ENCODE data around the gene DDX56.

The DDX56 gene, protein sequence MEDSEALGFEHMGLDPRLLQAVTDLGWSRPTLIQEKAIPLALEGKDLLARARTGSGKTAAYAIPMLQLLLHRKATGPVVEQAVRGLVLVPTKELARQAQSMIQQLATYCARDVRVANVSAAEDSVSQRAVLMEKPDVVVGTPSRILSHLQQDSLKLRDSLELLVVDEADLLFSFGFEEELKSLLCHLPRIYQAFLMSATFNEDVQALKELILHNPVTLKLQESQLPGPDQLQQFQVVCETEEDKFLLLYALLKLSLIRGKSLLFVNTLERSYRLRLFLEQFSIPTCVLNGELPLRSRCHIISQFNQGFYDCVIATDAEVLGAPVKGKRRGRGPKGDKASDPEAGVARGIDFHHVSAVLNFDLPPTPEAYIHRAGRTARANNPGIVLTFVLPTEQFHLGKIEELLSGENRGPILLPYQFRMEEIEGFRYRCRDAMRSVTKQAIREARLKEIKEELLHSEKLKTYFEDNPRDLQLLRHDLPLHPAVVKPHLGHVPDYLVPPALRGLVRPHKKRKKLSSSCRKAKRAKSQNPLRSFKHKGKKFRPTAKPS

DNA sequence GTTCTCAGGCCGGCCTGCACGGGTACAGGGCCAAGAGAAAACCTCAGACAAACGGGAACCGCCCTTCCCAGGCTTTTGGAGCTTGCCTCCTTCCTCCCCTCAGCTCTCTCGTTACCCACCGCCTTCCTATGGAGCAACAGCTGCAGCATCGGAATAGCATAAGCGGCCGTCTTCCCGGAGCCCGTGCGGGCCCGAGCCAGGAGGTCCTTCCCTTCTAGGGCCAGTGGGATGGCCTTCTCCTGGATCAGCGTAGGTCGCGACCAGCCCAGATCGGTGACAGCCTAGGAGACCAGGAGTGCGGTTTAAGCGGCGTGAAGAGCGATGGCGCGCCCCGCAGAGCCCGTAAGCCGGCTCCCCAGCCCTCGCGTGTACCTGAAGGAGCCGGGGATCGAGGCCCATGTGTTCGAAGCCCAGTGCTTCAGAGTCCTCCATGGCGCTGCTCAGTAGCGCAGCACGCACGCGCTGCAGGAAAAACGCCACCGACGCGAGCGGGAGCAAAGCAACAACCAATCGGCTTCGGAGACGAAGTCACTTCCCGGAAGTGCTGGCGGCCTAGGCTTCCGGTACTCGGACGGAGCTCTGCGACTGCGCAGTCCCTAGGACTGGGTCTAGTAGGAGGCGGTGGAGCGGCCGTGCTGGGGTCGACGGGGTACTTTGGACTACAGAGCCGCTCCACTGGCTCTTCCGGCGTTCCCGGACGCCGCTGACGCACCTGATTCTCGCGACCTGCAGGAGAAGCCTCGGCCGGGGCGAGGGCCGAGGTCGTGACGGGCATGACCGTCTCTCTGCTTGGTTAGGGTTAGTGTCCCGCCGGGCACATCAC is at the start of gene DDX56:
DDX56 (minus strand) TSS at position 445 of the 823 bp plus-strand sequence; CDS start at position 432, 13 bp downstream.
- DNase-seq (ENCODE audit: low read depth), result peak; percentile 91

DNA sequence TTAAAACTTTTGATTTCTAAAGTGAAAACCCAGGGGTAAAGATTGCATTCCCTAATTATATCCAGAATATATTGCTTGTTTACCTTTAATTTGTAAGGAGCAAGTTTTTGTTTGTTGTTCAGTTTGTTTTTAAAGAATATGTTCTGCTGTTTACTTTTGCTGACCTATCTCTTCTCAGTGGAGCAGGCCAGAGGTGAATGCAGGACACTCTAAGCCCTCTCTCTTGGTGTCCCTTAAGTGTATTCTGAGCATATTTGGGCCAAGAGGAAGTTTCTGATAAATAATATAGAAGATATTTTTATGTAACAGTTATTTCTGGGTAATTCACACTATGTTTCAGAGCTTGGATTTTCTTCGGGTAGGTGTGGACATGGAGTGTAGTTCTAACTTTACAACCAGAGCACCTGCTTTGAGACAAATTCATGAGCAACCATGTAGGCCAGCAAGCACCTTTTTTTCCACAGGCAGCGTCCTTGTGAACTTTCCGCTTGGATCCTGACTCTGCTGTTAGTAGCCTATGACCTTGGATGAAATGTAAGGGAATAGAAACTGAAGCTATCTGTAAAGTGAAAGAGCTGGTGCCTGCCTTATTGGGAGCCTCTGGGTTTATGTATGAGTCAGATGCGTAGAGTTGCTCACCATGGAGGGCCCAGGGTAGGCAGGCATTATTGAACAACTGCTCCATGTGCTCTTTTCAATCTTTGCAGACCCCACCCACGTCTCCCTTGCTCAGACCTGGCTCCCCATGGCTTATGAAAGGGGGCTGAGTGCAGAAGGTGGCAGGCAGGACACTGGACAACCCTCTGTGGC is 48.8 kb upstream of the DDX56 start:
- DNase-seq (ENCODE audit: low read depth), result no peak

DNA sequence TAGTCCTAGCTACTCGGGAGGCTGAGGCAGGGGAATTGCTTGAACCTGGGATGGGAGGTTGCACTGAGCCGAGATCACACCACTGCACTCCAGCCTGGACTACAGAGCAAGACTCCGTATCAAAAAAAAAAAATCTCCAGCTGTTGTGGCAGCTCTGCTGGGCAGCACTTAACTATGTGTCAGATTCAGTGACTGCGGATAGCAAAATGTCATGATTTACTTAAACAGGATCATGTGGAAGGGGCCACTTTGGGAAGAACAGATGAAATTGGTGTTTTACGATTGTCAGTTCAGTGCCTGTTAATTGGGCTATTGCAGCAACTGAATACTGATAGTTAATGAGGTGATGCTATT is 48.0 kb upstream of the DDX56 start:
- no peak for DNase-seq (ENCODE audit: low read depth)

DNA sequence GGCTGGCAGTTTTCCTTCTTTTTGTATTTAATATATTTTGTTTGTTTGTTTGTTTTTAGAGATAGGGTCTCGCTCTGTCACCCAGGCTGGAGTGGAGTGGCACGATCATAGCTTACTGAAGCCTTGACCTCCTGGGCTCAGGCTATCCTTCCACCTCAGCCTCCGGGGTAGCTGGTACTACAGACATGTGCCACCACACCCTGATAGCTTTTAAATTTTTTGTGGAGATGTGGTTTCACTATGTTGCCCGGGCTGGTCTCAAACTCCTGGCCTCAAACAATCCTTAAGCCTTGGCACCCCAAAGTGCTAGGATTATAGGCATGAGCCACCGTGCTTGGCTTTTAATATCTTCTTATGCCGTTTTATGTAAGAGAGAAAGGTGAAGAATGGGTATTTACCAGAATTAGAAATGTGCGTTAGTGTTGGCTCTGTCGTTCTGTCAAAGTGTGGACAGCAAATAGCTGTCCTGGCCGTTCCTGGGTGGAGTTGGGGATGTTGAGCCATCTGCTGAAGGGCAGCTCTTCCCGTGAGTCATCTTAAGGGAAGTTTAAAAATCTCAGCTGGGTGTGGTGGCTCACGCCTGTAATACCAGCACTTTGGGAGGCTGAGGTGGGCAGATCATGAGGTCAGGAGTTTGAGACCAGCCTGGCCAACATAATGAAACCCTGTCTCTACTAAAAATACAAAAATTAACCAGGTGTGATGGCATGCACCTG is 47.5 kb upstream of the DDX56 start:
- DNase-seq (ENCODE audit: low read depth), result no peak

DNA sequence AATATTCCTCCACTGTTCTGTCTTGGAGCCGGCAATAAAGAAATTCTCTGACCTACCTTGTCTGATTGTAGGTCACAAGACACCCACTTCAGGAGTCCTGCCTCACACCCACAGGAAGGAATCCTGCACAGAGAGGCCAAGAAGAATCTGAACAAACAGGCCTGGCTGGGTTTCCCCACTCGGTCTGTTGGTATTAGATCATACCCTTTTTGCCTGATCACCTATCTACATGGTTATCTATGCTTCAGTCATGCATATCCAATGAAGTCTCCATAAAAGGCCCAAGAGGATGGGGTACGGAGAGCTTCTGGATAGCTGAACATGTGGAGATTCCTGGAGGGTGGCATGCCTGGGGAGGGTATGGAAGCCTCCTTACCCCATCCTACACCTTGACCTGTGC is 45.0 kb upstream of the DDX56 start:
- no peak for DNase-seq (ENCODE audit: low read depth)

DNA sequence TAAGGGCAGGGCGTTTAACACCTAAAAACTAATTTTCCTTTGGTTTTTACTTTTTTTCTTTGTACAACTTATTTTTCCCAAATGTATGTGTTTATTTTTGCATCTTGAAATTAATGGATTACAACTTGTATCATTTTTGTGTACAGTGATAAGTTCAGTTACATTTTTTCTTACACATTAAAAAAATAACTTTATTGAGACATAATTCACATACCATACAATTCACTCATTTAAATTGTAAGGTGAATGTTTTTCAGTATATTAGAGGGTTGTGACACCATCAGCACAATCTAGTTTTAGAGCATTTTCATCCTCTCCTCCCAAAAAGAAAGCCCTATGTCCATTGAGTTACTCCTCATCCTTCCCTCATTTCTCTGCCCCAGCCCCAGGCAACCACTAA is 44.3 kb upstream of the DDX56 start:
- DNase-seq (ENCODE audit: low read depth), result no peak

DNA sequence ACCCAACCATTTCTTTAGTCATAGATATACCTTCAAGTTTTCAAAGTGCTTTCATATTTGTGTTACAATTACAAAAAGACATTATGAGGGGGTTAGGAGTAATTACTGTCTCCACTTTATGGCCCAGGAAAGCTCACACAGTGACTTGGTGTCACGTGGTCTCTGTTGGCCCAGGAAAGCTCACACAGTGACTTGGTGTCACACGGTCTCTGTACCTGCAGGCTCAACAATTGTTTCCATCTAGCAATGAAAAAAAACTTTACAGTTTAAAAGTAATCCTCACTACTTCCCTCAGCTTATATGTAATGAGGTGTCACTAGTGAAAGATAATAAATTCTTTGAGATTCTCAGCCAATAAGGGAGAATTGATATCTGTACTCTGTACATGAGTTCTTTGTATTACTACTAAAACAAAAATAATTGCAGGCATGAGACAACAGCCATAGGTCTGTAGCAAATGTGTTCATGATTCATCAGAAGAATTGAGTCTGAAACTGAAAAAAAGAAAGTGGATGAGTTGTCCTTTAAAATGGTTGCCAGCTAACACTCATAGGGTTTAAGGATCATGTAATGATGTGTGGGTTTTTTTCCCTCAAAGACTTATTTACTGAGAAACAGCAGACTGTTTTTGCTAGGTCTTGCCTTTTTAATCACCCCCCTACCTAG is 43.6 kb upstream of the DDX56 start:
- DNase-seq (ENCODE audit: low read depth), result no peak

DNA sequence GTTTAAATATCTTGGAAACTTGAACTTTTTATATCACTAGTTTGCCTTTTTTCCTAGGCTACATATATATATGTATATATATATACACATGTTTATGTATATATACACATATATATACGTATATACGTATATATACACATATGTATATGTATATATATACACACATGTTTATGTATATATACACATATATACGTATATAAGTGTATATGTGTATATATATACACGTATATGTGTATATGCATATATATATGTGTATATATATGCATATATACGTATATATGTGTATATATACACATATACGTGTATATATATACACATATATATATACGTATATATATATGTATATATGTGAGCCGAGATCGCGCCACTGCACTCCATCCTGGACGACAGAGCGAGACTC is 42.8 kb upstream of the DDX56 start:
- no peak for DNase-seq (ENCODE audit: low read depth)

DNA sequence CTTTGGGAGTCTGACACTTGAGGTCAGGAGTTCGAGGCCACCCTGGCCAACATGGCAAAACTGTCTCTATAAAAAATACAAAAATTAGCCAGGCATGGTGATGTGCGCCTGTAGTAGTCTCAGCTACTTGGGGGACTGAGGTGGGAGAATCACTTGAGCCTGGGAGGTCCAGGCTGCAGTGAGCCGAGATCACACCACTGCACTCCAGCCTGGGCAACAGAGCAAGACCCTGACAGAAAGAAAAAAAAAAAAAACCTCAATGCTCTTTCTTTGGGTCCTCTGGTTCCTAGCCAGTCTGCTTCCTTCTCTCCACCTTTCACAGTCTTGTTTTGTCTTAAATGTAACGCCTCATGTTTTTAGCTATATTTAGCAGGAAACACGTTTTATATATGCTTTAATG is 42.1 kb upstream of the DDX56 start:
- DNase-seq (ENCODE audit: low read depth), result no peak

DNA sequence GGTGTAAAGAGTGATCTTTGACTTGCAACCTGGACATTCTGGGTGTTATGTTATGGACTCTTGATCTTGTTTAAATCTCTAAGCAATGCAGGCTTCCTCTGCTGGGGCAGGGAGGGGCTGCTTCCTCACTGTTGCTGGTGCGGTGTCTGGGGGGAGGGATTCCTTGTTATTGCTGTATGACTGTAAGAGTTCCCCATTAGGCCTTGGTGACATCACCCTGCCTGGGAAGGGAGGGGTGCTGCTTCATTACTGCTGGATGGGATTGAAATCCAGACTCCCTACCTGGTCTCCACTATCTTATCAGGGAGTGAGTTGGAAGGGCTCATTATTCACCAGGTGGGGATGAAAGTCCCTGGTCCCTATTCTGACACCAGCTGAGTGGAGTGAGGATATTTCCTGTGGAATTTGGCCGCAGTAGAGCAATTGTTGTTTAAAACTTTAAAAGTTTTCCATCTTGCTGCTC is 41.5 kb upstream of the DDX56 start:
- DNase-seq (ENCODE audit: low read depth), result no peak

DNA sequence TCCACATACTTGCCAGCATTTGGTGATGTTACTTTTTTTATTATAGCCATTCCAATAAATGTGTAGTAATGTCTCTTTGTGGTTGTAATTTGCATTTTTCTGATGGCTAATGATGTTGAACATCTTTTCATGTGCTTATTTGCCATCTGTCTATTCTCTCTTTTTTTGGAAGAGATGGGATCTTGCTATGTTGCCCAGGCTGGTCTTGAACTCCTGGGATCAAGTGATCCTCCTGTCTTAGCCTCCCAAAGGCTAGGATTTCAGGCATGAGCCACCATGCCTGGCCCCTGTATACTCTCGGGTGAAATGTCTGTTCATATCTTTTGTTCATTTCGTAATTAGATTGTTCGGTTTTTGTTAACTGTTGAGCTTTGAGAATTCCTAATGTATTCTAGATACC is 36.1 kb upstream of the DDX56 start:
- no peak for DNase-seq (ENCODE audit: low read depth)

DNA sequence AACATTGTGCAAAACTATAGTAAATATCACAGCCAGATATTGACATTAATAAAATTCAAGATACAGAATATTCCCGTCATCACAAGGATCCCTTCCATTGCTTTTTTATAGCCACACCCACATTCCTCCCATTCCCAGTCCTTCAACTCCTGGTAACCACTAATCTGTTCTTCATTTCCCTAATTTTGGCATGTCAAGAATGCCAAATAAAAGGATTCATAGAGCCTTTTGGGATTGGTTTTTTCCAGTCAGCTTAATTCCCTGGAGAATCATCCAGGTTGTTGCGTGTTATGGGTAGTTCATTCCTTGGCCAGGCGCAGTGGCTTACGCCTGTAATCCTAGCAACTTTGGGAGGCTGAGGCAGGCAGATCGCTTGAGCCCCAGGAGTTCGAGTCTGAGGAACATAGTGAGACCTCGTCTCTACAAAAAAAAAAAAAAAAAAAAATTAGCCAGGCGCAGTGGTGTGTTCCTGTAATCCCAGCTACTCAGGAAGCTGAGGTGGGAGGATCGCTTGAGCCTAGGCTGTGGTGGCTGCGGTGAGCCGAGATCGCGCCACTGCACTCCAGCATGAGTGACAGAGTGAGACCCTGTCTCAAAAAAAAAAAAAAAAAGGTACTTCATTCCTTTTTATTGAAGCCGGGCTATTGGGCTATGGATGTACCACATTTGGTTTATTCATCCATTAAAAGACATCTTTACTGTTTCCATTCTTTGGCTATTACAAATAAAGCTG is 35.4 kb upstream of the DDX56 start:
- no peak for DNase-seq (ENCODE audit: low read depth)

DNA sequence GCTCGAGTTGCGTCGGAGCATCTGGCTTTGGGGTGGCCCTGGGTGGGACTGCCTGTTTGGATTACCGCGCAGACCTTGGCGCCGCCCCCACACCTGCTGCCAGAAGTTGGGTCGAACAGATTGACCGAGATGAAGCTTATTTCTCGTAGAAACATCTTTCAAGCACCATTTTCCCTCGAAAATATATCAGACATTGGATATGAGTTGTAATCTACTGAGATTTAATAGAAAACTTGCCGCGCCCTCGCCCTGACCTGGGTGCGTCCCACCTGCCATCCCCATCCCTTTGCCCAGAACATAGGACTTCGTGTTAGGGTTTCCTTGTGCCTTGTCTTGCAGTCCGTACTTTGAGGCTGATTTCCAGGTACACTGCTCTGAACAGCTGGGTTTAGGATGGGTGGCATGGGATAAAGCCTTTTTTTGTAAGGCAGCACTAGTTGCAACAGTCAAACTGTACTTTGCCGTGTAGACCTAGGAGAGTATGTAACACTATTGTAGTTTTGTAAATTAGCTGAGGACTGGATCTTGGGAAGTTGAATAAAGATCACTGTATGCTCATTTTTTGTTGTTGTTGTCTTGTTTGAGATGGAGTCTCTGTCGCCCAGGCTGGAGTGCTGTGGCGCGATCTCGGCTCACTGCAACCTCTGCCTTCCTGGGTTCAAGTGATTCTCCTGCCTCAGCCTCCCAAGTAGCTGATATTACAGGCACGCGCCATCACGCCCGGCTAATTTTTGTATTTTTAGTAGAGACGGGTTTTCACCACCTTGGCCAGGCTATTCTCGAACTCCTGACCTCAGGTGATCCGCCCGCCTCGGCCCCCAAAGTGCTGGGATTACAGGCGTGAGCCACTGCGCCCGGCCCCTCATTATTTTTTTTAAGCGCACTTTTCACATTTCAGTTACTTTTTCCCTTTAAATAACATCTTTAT is 33.7 kb upstream of the DDX56 start:
- DNase-seq (ENCODE audit: low read depth), result no peak

DNA sequence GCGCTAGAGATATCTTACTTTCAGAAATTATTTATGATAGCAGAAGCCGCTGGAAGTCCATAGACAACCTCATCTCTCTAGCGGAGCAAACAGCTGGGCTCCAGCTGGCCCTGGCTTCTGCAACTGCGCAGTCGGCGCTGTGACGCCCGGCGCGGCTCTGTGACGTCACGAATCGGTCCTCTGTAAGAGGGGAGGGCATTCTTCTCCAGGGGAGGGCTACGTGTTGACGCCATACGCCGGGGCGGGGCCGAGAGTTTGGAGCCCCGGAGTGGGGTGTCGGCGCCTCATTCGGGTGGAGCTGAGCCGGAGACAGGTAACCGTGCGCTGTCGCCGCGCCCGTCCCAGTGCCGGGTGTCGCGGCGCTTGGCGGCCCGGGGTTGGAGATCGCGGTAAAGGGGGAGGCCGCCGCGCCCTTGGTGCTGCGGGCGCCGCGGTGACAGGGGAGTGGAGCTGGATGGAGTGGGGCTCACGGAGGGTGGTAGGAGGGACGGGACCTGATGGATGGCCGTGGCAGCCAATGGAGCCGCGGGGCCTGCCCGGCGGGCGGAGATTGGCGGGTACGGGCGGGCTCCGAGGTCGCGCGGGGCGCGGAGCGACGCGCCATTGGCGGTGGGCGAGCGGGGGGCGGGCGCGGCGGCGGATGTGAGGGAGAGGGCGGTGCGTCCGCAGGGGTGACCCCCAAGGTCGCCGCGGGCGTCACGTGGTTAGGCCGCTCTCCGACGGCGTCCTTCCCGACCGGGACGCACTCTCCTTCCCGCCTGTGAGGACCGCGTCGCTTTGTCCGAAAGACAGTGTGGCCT is 32.8 kb upstream of the DDX56 start, which contains the start of gene OGDH:
OGDH (plus strand) TSS at position 287 of the 800 bp plus-strand sequence. CDS start 17,717 bp downstream, outside the sequence.
- peak; percentile 99 for DNase-seq (ENCODE audit: low read depth)

DNA sequence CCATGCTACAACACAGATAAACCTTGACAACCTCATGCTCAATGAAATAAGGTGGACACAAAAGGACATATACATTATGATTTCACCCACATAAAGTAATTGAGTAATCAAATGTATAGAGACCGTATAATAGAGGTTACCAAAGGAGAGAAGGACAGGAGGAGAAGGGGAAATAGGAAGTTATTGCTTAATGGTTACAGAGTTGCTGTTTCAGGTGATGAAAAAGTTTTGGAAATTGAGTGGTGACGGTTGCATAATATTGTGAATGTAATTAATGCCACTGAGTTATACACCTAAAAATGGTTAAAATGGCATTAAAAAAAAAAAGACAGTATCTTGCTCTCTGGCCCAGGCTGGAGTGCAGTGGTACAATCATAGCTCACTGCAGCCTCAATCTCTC is 31.2 kb upstream of the DDX56 start:
- no peak for DNase-seq (ENCODE audit: low read depth)

DNA sequence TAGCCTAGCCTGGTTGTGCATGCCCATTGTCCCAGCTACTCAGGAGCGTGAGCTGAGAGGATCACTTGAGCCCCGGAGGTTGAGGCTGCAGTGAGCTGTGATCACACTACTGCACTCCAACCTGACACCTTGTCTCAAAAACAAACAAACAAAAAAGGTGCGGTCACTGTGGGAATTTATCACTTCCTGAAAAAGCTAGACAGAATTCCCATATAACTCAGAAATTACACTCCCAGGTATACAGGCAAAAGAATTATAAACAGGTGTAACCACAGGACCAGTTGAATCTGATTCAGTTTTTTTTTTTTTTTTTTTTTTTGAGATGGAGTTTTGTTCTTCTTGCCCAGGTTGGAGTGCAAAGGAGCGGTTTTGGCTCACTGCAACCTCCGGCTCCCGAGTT is 29.5 kb upstream of the DDX56 start:
- no peak for DNase-seq (ENCODE audit: low read depth)

DNA sequence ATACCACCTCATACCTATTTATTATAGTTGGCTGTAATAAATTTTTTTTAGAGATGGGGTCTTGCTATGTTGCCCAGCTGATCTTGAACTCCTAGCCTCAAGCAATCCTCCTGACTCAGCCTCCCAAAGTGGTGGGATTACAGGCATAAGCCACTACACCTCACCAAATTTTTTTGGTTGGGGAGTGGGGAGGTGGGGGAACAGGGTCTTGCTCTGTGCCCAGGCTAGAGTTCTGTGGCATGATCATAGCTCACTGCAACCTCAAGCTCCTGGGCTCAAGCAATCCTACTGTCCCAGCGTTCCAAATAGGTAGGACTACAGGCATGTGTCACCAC is 28.8 kb upstream of the DDX56 start:
- DNase-seq (ENCODE audit: low read depth), result no peak

DNA sequence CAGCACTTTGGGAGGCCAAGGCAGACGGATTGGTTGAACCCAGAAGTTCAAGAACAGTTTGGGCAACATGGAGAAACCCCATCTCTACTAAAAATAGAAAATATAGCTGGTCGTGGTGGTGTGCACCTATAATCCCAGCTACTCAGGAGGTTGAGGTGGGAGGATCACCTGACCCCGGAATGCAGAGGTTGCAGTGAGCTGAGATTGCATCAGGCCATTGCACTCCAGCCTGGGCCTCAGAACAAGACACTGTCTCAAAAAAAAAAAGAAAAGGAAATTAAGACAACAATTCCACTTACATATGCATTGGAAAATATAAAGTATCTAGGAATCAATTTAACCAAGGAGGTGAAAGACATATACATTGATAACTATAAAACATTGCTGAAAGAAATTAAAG is 25.5 kb upstream of the DDX56 start:
- DNase-seq (ENCODE audit: low read depth), result no peak
